ENCODE data around the gene ZMYND8. TPM values are rescaled to one million over a fixed set of nuclear protein-coding genes. Genes with fewer than 3 reads are reported as not detected.

ZMYND8 gene
- total and polyA plus RNA-seq, 2 donors (not counting 3 experiments of a cell fraction or from before 2014, with no cell fraction given) = 30.6 to 75.2 TPM

DNA sequence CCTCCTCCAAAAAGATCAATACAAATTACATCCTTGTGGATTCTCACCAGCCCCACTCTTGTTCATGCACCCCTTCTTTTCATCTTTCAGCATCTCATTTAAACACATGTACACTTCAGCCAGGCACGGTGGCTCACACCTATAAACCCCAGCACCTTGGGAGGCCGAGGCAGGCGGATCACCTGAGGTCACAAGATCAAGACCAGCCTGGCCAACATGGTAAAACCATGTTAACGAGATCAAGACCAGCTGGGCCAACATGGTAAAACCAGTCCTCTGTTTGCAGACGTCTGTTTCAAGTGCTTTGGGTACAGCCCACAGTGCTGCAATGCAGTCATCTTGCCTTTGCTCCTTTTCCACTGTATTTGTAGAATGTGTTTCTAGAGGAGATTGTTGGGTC, 45.3 kb downstream of the ZMYND8 start:
- CTCF ChIA-PET = no interaction called here

More for the DNA sequence above, 45.3 kb downstream of the ZMYND8 start:
- no peak overlapping the region for H2AFZ ChIP-seq (ENCODE audit: low read depth, low read length)
- no peak overlapping the region for H3K4me2 ChIP-seq (ENCODE audit: insufficient read depth, low read length)
- POLR2A ChIA-PET = no interaction called here
- no peak overlapping the region for H3K4me3 ChIP-seq (replicated peaks in 1 of 3; ENCODE audit: insufficient read depth in 1 of 3, low read depth in 1 of 3, low read length in 3 of 3)
- intact Hi-C loops (cut with micrococcal nuclease) = loop anchor here (10.0 kb wide), 1 partner anchor 1614 kb away; the partner anchor contains the start of gene ARFGEF2
- H3K27ac ChIP-seq (ENCODE audit: insufficient read depth, low read depth, low read length) = no peak overlapping the region
- DNase-seq (ENCODE audit: low read depth, low spot score) = no peak
- no peaks in the 10 kb centered on the region for H3K9me3 ChIP-seq (replicated peaks; ENCODE audit: control insufficient read depth, insufficient read depth, low read length)
- no peak for TF ChIP-seq POLR2A (IDR thresholded peaks at IDR 0.05; ENCODE audit: low read depth, low read length)
- TF ChIP-seq, protein P1, sequence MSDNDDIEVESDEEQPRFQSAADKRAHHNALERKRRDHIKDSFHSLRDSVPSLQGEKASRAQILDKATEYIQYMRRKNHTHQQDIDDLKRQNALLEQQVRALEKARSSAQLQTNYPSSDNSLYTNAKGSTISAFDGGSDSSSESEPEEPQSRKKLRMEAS (IDR thresholded peaks at IDR 0.05; ENCODE audit: insufficient read depth, insufficient read length) = no peak
- no peak for TF ChIP-seq CTCF (IDR thresholded peaks at IDR 0.05; ENCODE audit: extremely low read depth in 1 of 2, insufficient read depth in 1 of 2, low read depth in 1 of 2, low read length in 2 of 2)
- TF ChIP-seq EZH2 (IDR thresholded peaks at IDR 0.05; ENCODE audit: borderline replicate concordance, low read depth, low read length, severe bottlenecking) = no peak
- no peak for TF ChIP-seq MYC (IDR thresholded peaks at IDR 0.05; ENCODE audit: low read depth, low read length)
- TF ChIP-seq JUN (IDR thresholded peaks at IDR 0.05; ENCODE audit: borderline replicate concordance, insufficient read depth, insufficient read length, low read depth) = no peak
- no peak for TF ChIP-seq FOS (IDR thresholded peaks at IDR 0.05; ENCODE audit: borderline replicate concordance, insufficient read depth, low read length)
- no peaks in the 10 kb centered on the region for H3K27me3 ChIP-seq (ENCODE audit: control insufficient read depth in 2 of 2, insufficient read depth in 2 of 2, low read length in 2 of 2)
- dilution Hi-C loops (cut with MboI; ENCODE audit: extremely low pct_ligation_motif_present, low sequenced_read_pairs) = no loop called here
- no peaks in the 10 kb centered on the region for H3K9me1 ChIP-seq (replicated peaks; ENCODE audit: control insufficient read depth, extremely low read depth, insufficient read depth, low read length)
- H3K4me1 ChIP-seq (ENCODE audit: control insufficient read depth, extremely low read depth, insufficient read depth, low read length) = peaks cover 25% of the 10 kb centered on the region
- BruUV-seq (replicated peaks) = no TSS peak
- H3K9ac ChIP-seq (replicated peaks; ENCODE audit: extremely low read depth, insufficient read depth, low read length) = no peak overlapping the region
- H3K36me3 ChIP-seq (ENCODE audit: control insufficient read depth in 2 of 2, extremely low read depth in 1 of 2, insufficient read depth in 2 of 2, low read length in 2 of 2) = peaks cover 13 to 22% of the 10 kb centered on the region in 2 experiments
- H3K79me2 ChIP-seq (ENCODE audit: control insufficient read depth, insufficient read depth, low read length) = peaks cover 72% of the 10 kb centered on the region
- FAIRE-seq = no peak
- no peaks in the 10 kb centered on the region for H4K20me1 ChIP-seq (replicated peaks; ENCODE audit: control insufficient read depth, extremely low read depth, insufficient read depth, low read length)

All from endothelial cell of umbilical vein (primary cell).